Renal cortex interstitium (tissue), 11 donors: ENCODE measurements around the gene LRMDA. TPM values are rescaled to one million over a fixed set of nuclear protein-coding genes. Genes with fewer than 3 reads are reported as not detected.

Experiments used
- DNase-seq, 11 donors: peaks; one replicate each; pipeline ENCODE4 v3.0.0-alpha.2; 2013; ENCODE audit warnings: low read depth in 9 of 11, low spot score in 4 of 11; ENCODE audit errors: extremely low read depth in 1 of 11
- polyA plus RNA-seq, 3 donors: library from polyadenylated mRNA; unstranded; fragments of 120-200 nt; gene quantifications; one replicate each; pipeline ENCODE4 v1.2.1, GENCODE V29; 2013; ENCODE audit not compliant: insufficient read length in 3 of 3

Gene LRMDA
- polyA plus RNA-seq, 3 donors = 17.1 to 22.3 (median 21.0) TPM

GRCh38 chr10:75978213-75978612 is 546.8 kb downstream of the LRMDA start:
- DNase-seq = no peak

- DNase-seq = no peak
These were observed 549.1 kb downstream of the LRMDA start for GRCh38 chr10:75980419-75981002.

GRCh38 chr10:75982611-75983369 is 551.4 kb downstream of the LRMDA start:
- no peak for DNase-seq

GRCh38 chr10:75984067-75984466 is 552.6 kb downstream of the LRMDA start:
- no peak for DNase-seq

GRCh38 chr10:75987616-75988015 is 556.2 kb downstream of the LRMDA start:
- DNase-seq = no peak

- DNase-seq = no peak
These were observed 563.1 kb downstream of the LRMDA start for GRCh38 chr10:75994357-75995040.

- DNase-seq = no peak
These were observed 563.6 kb downstream of the LRMDA start for GRCh38 chr10:75995041-75995430.

GRCh38 chr10:75995720-75996119 is 564.3 kb downstream of the LRMDA start:
- no peak for DNase-seq

- DNase-seq = no peak
These were observed 567.6 kb downstream of the LRMDA start for GRCh38 chr10:75999001-75999400.

- DNase-seq = no peak
These were observed 568.2 kb downstream of the LRMDA start for GRCh38 chr10:75999515-76000209.

- DNase-seq = no peak
These were observed 569.1 kb downstream of the LRMDA start for GRCh38 chr10:76000550-76000949.

GRCh38 chr10:76001019-76001418 is 569.6 kb downstream of the LRMDA start:
- DNase-seq = no peak

- DNase-seq = no peak
These were observed 570.0 kb downstream of the LRMDA start for GRCh38 chr10:76001461-76001860.

GRCh38 chr10:76002262-76002854 is 570.9 kb downstream of the LRMDA start:
- no peak for DNase-seq

- no peak for DNase-seq
These were observed 576.3 kb downstream of the LRMDA start for GRCh38 chr10:76007667-76008181.

- DNase-seq = no peak
These were observed 578.1 kb downstream of the LRMDA start for GRCh38 chr10:76009531-76009930.

GRCh38 chr10:76010703-76011102 is 579.3 kb downstream of the LRMDA start:
- no peak for DNase-seq

GRCh38 chr10:76012716-76013327 is 581.4 kb downstream of the LRMDA start:
- no peak for DNase-seq

GRCh38 chr10:76015245-76015644 is 583.8 kb downstream of the LRMDA start:
- no peak for DNase-seq
